Choroid plexus epithelial cell (primary cell): Measurements from ENCODE around the gene PDGFD.

Experiments
- DNase-seq: peaks from one replicate; pipeline ENCODE4 v3.0.0-alpha.2; 2010; ENCODE audit warnings: low read depth
- H3K4me3 ChIP-seq: 2 replicates; pipeline ENCODE4 v1.5.1; 2011; ENCODE audit warnings: low read depth, mild to moderate bottlenecking, control low read depth, low read length, moderate library complexity
- CTCF ChIP-seq: conservative IDR thresholded peaks from 2 replicates; pipeline ENCODE4 v1.5.1; 2011; ENCODE audit warnings: low read depth, mild to moderate bottlenecking, control low read depth, inconsistent platforms, low read length, moderate library complexity

The PDGFD gene

DNA sequence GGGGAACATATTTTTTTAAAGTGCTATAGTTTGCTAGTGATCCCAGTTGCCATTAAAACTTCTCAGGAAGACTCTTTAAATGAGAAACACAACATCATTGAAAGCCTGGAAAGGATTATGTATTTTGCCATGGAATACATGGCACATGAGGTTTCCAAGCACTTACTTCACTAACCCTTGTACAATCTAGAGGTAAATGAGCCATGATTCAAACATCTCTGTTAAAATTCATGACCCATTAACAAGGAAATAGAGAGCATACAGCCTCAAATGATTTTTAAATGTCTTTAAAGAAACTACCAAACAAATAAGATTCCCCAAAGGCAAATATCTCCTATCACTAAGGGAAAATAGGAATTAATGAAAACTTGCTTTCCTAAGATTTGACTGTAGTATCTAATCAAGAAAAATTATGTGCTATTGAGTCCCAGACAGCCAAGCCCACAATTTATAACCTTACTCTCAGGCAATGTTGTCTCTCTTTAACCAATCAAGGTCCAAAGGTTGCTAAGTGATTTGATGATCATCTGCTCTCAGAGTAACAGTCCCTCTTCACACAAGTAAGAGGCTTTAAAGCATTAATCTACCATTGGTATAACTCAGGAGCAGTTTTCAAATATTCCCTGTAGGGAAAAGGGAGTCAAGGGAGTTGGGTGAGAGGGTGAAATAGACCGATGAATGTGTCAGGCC is 219.6 kb downstream of the PDGFD start:
- no peak overlapping the region for H3K4me3 ChIP-seq
- TF ChIP-seq CTCF = no peak
- no peak for DNase-seq

- H3K4me3 ChIP-seq = no peak overlapping the region
- TF ChIP-seq CTCF = no peak
- no peak for DNase-seq
These were observed 221.3 kb downstream of the PDGFD start for GRCh38 chr11:103942646-103943045.

GRCh38 chr11:103940551-103940950 is 223.4 kb downstream of the PDGFD start:
- DNase-seq = no peak
- TF ChIP-seq CTCF = no peak
- H3K4me3 ChIP-seq = no peak overlapping the region

- no peak for DNase-seq
- no peak for TF ChIP-seq CTCF
- H3K4me3 ChIP-seq = no peak overlapping the region
These were observed 224.3 kb downstream of the PDGFD start for GRCh38 chr11:103939694-103940093.

DNA sequence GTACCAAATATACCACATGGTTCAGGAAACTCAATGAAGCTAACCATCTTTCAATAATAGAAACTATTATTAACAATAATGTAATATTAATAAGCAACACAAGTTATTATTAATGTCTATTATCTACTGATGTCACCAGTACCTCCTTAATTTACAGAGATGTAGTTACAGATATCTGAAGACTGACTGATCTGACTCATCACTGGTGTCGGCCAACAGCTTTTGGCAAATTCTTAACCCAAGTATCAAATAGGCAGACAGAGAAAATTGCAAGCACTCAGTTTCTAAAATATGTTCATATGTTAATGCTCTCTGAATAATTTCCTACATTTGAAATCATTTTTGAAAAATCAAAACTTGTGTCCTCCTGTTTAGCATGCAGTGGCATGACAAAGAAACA is 227.9 kb downstream of the PDGFD start:
- peak; percentile 60 for DNase-seq

DNA sequence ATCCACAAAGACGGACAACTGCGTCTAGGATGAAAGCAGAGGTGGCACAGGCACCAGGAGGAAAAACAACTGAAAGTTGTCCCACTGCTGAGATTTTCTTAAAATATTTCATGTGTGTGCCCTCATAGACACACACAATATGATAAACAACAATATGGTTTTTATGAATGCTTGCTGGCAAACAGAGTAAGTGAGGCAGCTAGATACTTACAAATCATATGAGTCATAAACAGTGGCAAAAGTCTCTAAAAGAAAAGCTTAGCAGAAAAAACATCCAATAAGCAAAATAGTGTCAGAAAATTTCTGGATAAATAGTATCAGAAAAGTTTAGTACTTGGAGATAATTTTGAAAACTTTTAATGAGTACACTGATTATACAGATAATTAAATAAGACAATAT is 228.7 kb downstream of the PDGFD start:
- DNase-seq = no peak
- TF ChIP-seq CTCF = no peak
- no peak overlapping the region for H3K4me3 ChIP-seq

More for the DNA sequence above, 227.9 kb downstream of the PDGFD start:
- no peak for TF ChIP-seq CTCF
- no peak overlapping the region for H3K4me3 ChIP-seq
